PFSK-1 (cell line): ENCODE measurements around the gene OR4K5.

Experiments
- FOXP2 ChIP-seq: optimal IDR thresholded peaks from 2 replicates; pipeline ENCODE3; 2011; ENCODE audit warnings: borderline replicate concordance, control low read depth, inconsistent platforms; ENCODE audit not compliant: insufficient read depth; ENCODE audit errors: extremely low read length, extremely low read depth
- POLR2AphosphoS5 ChIP-seq: IDR thresholded peaks from 2 replicates; pipeline ENCODE4 v1.6.1; 2012; ENCODE audit warnings: low read depth, mild to moderate bottlenecking, control low read depth, low read length, moderate library complexity
- REST ChIP-seq, 2 experiments: IDR thresholded peaks; 2 replicates each; pipeline versions ENCODE4 v1.6.1 to v1.8.0; 2011 to 2012; ENCODE audit warnings: low read depth in 2 of 2, low read length in 2 of 2, control low read depth in 1 of 2, inconsistent platforms in 1 of 2, mild to moderate bottlenecking in 1 of 2, moderate library complexity in 1 of 2; ENCODE audit not compliant: insufficient read depth in 1 of 2
- SIN3A ChIP-seq: IDR thresholded peaks from 2 replicates; pipeline ENCODE4 v1.6.1; 2012; ENCODE audit warnings: mild to moderate bottlenecking, low read length, moderate library complexity, borderline replicate concordance; ENCODE audit not compliant: insufficient read depth
- TAF1 ChIP-seq: IDR thresholded peaks from 2 replicates; pipeline ENCODE4 v1.6.1; 2012; ENCODE audit warnings: low read length, control low read depth, borderline replicate concordance; ENCODE audit not compliant: insufficient read depth

- TF ChIP-seq TAF1 (no peak), POLR2AphosphoS5 (no peak), REST (IDR thresholded peaks at IDR 0.05; ENCODE audit: insufficient read depth in 1 of 2, low read depth in 2 of 2, low read length in 2 of 2) (no peak), FOXP2 (no peak), SIN3A (no peak)
Observed at GRCh38 chr14:19949218-19949617, 28.8 kb downstream of the OR4K5 start.
